Astrocyte of the spinal cord (primary cell): ENCODE data around the gene TTC33.

Source experiments
- DNase-seq: peaks from one replicate; pipeline ENCODE4 v3.0.0; 2011; ENCODE audit warnings: low read depth, low spot score
- H3K4me3 ChIP-seq: 2 replicates; pipeline ENCODE4 v1.5.1; 2011; ENCODE audit warnings: low read depth, mild to moderate bottlenecking, low read length, moderate library complexity
- CTCF ChIP-seq: IDR thresholded peaks from 2 replicates; pipeline ENCODE4 v1.5.1; 2012; ENCODE audit warnings: low read depth, mild to moderate bottlenecking, low read length, inconsistent platforms
- in situ Hi-C: cut with HindIII; loops from 2 replicates; pipeline ENCODE4 v1.10.0; 2017; ENCODE audit warnings: low sequenced_read_pairs

Gene TTC33

GRCh38 chr5:40559306-40559705, 196.5 kb downstream of the TTC33 start:
- in situ Hi-C loops: no loop called here
- TF ChIP-seq CTCF: no peak
- no peak for DNase-seq

GRCh38 chr5:40557501-40557900, 198.3 kb downstream of the TTC33 start:
- in situ Hi-C loops: no loop called here
- DNase-seq: peak; percentile 32
- TF ChIP-seq CTCF: no peak
- no peak overlapping the region for H3K4me3 ChIP-seq

More at GRCh38 chr5:40559306-40559705, 196.5 kb downstream of the TTC33 start:
- H3K4me3 ChIP-seq: no peak overlapping the region

- TF ChIP-seq CTCF: no peak
- in situ Hi-C loops: no loop called here
- H3K4me3 ChIP-seq: no peak overlapping the region
- DNase-seq: no peak
These were observed 198.9 kb downstream of the TTC33 start for GRCh38 chr5:40556811-40557210.

GRCh38 chr5:40555886-40556285, 199.9 kb downstream of the TTC33 start:
- in situ Hi-C loops: no loop called here
- no peak for DNase-seq
- H3K4me3 ChIP-seq: no peak overlapping the region
- no peak for TF ChIP-seq CTCF

- TF ChIP-seq CTCF: no peak
- H3K4me3 ChIP-seq: no peak overlapping the region
- in situ Hi-C loops: no loop called here
- no peak for DNase-seq
These were observed 200.9 kb downstream of the TTC33 start for GRCh38 chr5:40554813-40555212.

- in situ Hi-C loops: no loop called here
- H3K4me3 ChIP-seq: no peak overlapping the region
- TF ChIP-seq CTCF: no peak
- no peak for DNase-seq
These were observed 201.7 kb downstream of the TTC33 start for GRCh38 chr5:40554054-40554453.

- in situ Hi-C loops: no loop called here
- H3K4me3 ChIP-seq: no peak overlapping the region
- DNase-seq: no peak
- TF ChIP-seq CTCF: no peak
These were observed 202.8 kb downstream of the TTC33 start for GRCh38 chr5:40552981-40553380.
